Stimulated activated effector memory CD8-positive, alpha-beta T cell treated with anti-CD3 and anti-CD28 coated beads, Interleukin-12 subunit alpha, Interleukin-12 subunit beta, amount 100 ng/mL, for 72 hours (primary cell): ENCODE measurements around the gene ADM2.
A peak's percentile ranks its signal among the peaks of the same experiment; 100 is the strongest.
"Not testable (repeated sequence)": the region's sequence is repeated elsewhere in the genome, so short reads cannot be mapped to it uniquely, and the experiment has no call there.

Experiments used
- ATAC-seq: fragments of 150-1000 bp; cut with Tn5 transposase; 2 replicates; pipeline ENCODE4 v1.10.0; 2021
- DNase-seq, 2 donors: peaks; one replicate each; pipeline ENCODE4 v3.0.0; 2021 to 2022; ENCODE audit warnings: low spot score in 2 of 2
- H3K27ac Mint-ChIP-seq: one replicate; pipeline ENCODE4 v1.8.0; 2022; ENCODE audit warnings: mild to moderate bottlenecking, mixed read lengths
- H3K36me3 Mint-ChIP-seq: one replicate; pipeline ENCODE4 v1.8.0; 2022; ENCODE audit warnings: mild to moderate bottlenecking, mixed read lengths
- H3K4me1 Mint-ChIP-seq: one replicate; pipeline ENCODE4 v1.8.0; 2022; ENCODE audit warnings: mixed read lengths
- H3K4me3 Mint-ChIP-seq: one replicate; pipeline ENCODE4 v1.8.0; 2022; ENCODE audit warnings: mild to moderate bottlenecking, mixed read lengths
- H3K9me3 Mint-ChIP-seq: one replicate; pipeline ENCODE4 v1.8.0; 2022; ENCODE audit warnings: mixed read lengths

ADM2 gene

GRCh38 chr22:50517495-50518260 lies 36.3 kb downstream of the ADM2 start:
- no peak overlapping the region for H3K4me3 Mint-ChIP-seq
- H3K4me1 Mint-ChIP-seq: peaks cover 24% of the 10 kb centered on the region
- DNase-seq (no peak), ATAC-seq (no peak)
- no peaks in the 10 kb centered on the region for H3K9me3 Mint-ChIP-seq
- no peak overlapping the region for H3K27ac Mint-ChIP-seq
- H3K36me3 Mint-ChIP-seq: peaks cover 84% of the 10 kb centered on the region

DNA sequence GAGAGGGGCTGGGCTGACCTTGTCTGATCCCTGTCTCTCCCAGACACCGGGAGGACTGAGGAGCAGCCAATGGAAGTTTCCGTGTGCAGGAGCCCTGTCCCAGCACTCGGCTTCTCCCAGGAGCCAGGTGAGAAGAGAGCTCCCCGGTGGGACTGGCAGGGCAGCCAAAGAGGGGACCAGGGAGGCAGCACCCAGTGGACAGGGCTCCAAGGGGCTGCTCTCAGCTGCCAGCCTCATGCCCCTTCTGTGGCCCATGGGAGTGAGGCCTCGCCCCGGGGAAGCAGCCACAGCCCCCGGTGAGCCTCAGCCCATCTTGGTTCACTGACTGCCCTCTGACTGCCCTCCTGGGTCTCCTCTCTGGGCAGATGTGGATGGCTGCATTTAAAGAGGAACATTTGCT lies 37.3 kb downstream of the ADM2 start:
- DNase-seq (no peak), ATAC-seq (no peak)
- Mint-ChIP-seq H3K4me3 (no peak overlapping the region), H3K9me3 (no peaks in the 10 kb centered on the region), H3K36me3 (peaks cover 90% of the 10 kb centered on the region), H3K27ac (no peak overlapping the region), H3K4me1 (peaks cover 31% of the 10 kb centered on the region)

DNA sequence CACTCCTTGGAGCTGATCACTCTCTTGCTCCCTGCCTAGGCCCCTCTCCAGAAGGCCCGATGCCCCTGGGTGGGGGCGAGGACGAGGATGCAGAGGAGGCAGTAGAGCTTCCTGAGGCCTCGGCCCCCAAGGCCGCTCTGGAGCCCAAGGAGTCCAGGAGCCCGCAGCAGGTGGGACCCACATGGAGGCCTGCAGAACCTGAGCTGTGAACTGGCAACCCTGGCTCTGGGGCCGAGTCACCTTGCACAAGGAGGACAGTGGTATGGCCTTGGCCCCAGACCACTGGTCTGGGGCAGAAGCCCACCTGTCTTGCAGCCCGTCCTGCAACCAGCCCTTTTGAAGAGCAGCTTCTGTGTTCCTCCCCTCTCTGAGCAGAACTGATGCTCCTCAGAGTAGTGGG lies 37.8 kb downstream of the ADM2 start:
- ATAC-seq: no peak
- peaks cover 93% of the 10 kb centered on the region for H3K36me3 Mint-ChIP-seq
- peaks cover 28% of the 10 kb centered on the region for H3K4me1 Mint-ChIP-seq
- H3K9me3 Mint-ChIP-seq: no peaks in the 10 kb centered on the region
- no peak overlapping the region for H3K27ac Mint-ChIP-seq
- DNase-seq: no peak
- no peak overlapping the region for H3K4me3 Mint-ChIP-seq

- H3K4me1 Mint-ChIP-seq: peaks cover 30% of the 10 kb centered on the region
- not testable (repeated sequence) for H3K9me3 Mint-ChIP-seq, ATAC-seq, H3K4me3 Mint-ChIP-seq, H3K27ac Mint-ChIP-seq, DNase-seq
- H3K36me3 Mint-ChIP-seq: peaks cover 93% of the 10 kb centered on the region
Measured at GRCh38 chr22:50520184-50520583, 38.8 kb downstream of the ADM2 start.

- peaks cover 92% of the 10 kb centered on the region for H3K36me3 Mint-ChIP-seq
- H3K9me3 Mint-ChIP-seq: no peaks in the 10 kb centered on the region
- no peak overlapping the region for H3K27ac Mint-ChIP-seq
- no peak overlapping the region for H3K4me3 Mint-ChIP-seq
- H3K4me1 Mint-ChIP-seq: peaks cover 24% of the 10 kb centered on the region
- ATAC-seq (no peak), DNase-seq (peak in 1 of 2 donors; percentile 52)
Measured at GRCh38 chr22:50520826-50521453, 39.6 kb downstream of the ADM2 start.

- H3K4me1 Mint-ChIP-seq: peaks cover 23% of the 10 kb centered on the region
- H3K4me3 Mint-ChIP-seq: no peak overlapping the region
- H3K36me3 Mint-ChIP-seq: peaks cover 91% of the 10 kb centered on the region
- no peaks in the 10 kb centered on the region for H3K9me3 Mint-ChIP-seq
- DNase-seq (no peak), ATAC-seq (no peak)
- H3K27ac Mint-ChIP-seq: no peak overlapping the region
Measured at GRCh38 chr22:50521710-50522109, 40.4 kb downstream of the ADM2 start.

GRCh38 chr22:50522208-50522805 lies 41.0 kb downstream of the ADM2 start:
- Mint-ChIP-seq H3K4me1 (peaks cover 29% of the 10 kb centered on the region), H3K9me3 (no peaks in the 10 kb centered on the region), H3K27ac (no peak overlapping the region), H3K36me3 (peaks cover 91% of the 10 kb centered on the region), H3K4me3 (no peak overlapping the region)
- ATAC-seq (no peak), DNase-seq (no peak)

GRCh38 chr22:50522806-50523438 lies 41.6 kb downstream of the ADM2 start:
- no peak overlapping the region for H3K27ac Mint-ChIP-seq
- no peak overlapping the region for H3K4me3 Mint-ChIP-seq
- H3K9me3 Mint-ChIP-seq: no peaks in the 10 kb centered on the region
- ATAC-seq (no peak), DNase-seq (peak in 1 of 2 donors; percentile 51)
- peaks cover 35% of the 10 kb centered on the region for H3K4me1 Mint-ChIP-seq
- peaks cover 89% of the 10 kb centered on the region for H3K36me3 Mint-ChIP-seq

DNA sequence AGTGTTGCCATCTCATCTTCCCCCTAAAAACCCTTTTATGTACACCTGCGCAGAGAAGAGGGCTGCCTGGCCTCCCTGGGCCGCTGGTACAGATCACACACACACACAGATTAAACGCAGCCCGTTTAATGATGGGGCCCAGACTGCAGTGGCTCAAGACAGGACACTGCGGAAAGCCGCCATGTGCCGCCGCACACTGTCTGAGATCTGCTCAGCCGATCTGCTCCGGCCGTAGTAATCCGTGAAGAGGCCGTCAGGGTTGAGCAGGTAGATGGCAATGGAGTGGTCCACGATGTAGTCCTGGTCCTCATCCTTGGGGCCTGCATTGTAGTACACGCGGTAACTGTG lies 42.1 kb downstream of the ADM2 start:
- H3K4me3 Mint-ChIP-seq: peak overlapping the region; percentile 93

DNA sequence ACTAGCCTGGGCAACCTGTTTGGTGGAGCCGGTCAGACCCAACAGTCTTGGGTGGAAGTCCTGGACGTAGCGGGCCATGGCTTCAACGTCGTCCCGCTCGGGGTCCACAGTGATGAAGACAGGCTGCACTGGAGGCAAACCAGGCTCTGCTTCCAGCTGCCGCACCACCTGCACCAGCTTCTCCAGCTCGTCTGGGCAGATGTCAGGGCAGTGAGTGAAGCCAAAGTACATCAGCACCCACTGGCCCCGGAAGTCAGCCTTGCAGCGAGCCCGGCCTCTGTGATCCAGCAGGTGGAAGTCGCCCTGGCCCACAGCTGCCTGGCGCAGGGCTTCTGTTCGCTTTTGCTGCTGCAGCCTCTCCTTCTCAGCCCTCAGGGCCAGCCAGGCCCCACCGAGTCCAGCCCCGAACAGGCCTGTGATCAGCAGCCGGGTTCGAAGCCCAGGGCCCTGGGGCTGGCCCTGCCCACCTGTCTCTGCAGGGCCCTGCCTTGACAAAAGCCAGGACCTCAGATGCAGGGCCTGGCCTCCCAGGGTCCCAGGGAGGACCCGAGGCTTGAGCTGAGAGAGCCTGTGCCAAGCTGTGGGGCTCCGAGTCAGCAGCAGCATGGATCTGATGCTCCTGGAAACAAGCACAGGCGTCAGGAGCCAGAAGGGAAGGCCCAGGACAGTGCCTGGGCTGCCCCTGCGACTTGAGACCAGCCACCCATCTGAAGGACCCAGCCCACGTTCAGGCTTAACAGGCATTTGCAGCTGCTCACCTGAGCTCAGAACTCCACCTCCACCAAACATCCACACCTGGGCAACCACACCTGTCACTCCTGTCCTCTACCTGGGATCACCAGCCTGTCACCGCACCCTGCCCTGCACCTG lies 42.7 kb downstream of the ADM2 start:
- H3K36me3 Mint-ChIP-seq: peaks cover 83% of the 10 kb centered on the region

More for the DNA sequence above, 42.1 kb downstream of the ADM2 start:
- peak in 1 of 2 donors; percentile 51 for DNase-seq
- no peak for ATAC-seq
- Mint-ChIP-seq H3K4me1 (peaks cover 41% of the 10 kb centered on the region), H3K27ac (no peak overlapping the region), H3K9me3 (no peaks in the 10 kb centered on the region), H3K36me3 (peaks cover 87% of the 10 kb centered on the region)

GRCh38 chr22:50524676-50525103 lies 43.3 kb downstream of the ADM2 start:
- H3K4me1 Mint-ChIP-seq: peaks cover 47% of the 10 kb centered on the region
- ATAC-seq (no peak), DNase-seq (no peak)
- H3K9me3 Mint-ChIP-seq: no peaks in the 10 kb centered on the region
- peak overlapping the region; percentile 95 for H3K27ac Mint-ChIP-seq
- H3K4me3 Mint-ChIP-seq: peak overlapping the region; percentile 93
- peaks cover 77% of the 10 kb centered on the region for H3K36me3 Mint-ChIP-seq

More for the DNA sequence above, 42.7 kb downstream of the ADM2 start:
- ATAC-seq (no peak), DNase-seq (peak; percentile 3 to 59)
- no peaks in the 10 kb centered on the region for H3K9me3 Mint-ChIP-seq
- H3K4me1 Mint-ChIP-seq: peaks cover 47% of the 10 kb centered on the region
- peak overlapping the region; percentile 93 for H3K4me3 Mint-ChIP-seq
- peak overlapping the region; percentile 95 for H3K27ac Mint-ChIP-seq

DNA sequence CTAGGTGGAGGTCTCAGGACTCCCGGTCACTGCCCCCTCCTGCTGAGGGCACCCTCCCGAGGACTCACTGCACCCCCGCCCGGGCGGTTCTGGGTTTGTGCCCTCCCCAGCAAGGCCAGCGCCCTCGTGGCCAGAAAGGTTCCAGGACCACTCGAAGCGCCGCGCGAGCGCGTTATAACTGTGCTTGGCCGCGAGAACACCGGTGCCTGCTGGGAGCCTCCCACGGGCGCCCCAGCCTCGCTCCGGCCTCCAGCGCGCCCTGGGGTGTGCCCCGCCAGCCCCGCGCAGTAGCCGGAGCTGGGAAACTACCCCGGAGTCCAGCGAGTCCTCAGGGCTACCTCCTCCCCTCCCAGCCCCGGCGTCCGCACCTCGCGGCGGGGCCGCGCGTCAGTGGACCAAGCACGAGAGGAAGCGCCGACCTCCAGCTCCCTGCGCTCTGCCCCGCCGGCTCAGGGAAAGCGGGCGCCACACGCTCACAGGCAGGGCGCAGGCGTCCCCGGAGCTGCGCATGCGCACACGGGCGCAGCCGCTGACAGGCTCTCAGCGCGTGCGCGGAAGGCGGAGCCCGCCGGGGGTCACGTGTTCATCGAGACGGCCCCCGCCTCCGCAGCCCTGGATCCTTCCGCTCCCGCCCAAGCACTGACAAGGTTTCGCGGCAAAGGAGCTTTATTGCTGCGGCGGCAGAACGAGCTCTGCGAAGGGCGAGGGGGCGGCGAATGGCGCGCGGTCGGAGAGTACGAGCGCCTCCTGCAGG lies 43.9 kb downstream of the ADM2 start, which contains the start of gene SCO2:
Gene SCO2, minus strand, starts transcription at position 495 of the 754 bp plus-strand sequence. CDS start 1,187 bp downstream, outside the sequence.
- peaks cover 47% of the 10 kb centered on the region for H3K4me1 Mint-ChIP-seq
- peaks cover 72% of the 10 kb centered on the region for H3K36me3 Mint-ChIP-seq

GRCh38 chr22:50525858-50526107 lies 44.4 kb downstream of the ADM2 start:
- Mint-ChIP-seq H3K27ac (peak overlapping the region; percentile 95), H3K4me3 (peak overlapping the region; percentile 93), H3K36me3 (peaks cover 72% of the 10 kb centered on the region), H3K4me1 (peaks cover 47% of the 10 kb centered on the region), H3K9me3 (no peaks in the 10 kb centered on the region)
- no peak for ATAC-seq
- DNase-seq: no peak

More for the DNA sequence above, 43.9 kb downstream of the ADM2 start, which contains the start of gene SCO2:
- H3K27ac Mint-ChIP-seq: peak within 1 kb of the TSS; percentile 95
- ATAC-seq: peak; percentile 69
- DNase-seq: peak; percentile 99
- peak within 1 kb of the TSS; percentile 93 for H3K4me3 Mint-ChIP-seq
- no peaks in the 10 kb centered on the region for H3K9me3 Mint-ChIP-seq
